OCI-LY1 (cell line): Measurements from ENCODE around the gene PDE4C.
A peak's percentile ranks its signal among the peaks of the same experiment; 100 is the strongest.

ENCODE experiments used
- H2AFZ ChIP-seq: fragments of 200-600 bp; sonication (generic), shearing (Covaris generic); 2 replicates; pipeline ENCODE4 v1.6.0; 2014; ENCODE audit warnings: antibody characterized with exemption, mild to moderate bottlenecking, low read length
- H3F3A ChIP-seq: fragments of 200-600 bp; sonication (generic), shearing (Covaris generic); 2 replicates; pipeline ENCODE4 v1.6.0; 2014; ENCODE audit warnings: mild to moderate bottlenecking, antibody characterized with exemption, low read length, moderate library complexity; ENCODE audit not compliant: insufficient read depth
- H3K27ac ChIP-seq: fragments of 200-600 bp; sonication (generic); 2 replicates; pipeline ENCODE4 v1.5.1; 2014; ENCODE audit warnings: low read length, mixed run types, mild to moderate bottlenecking, low read depth; ENCODE audit not compliant: poor library complexity, severe bottlenecking
- H3K27me3 ChIP-seq: fragments of 200-600 bp; sonication (generic); 2 replicates; pipeline ENCODE4 v1.6.0; 2014; ENCODE audit warnings: antibody characterized with exemption, mild to moderate bottlenecking, low read length, moderate library complexity; ENCODE audit not compliant: insufficient read depth
- H3K36me3 ChIP-seq: fragments of 200-600 bp; sonication (generic); 2 replicates; pipeline ENCODE4 v1.6.1; 2014; ENCODE audit warnings: mild to moderate bottlenecking, antibody characterized with exemption, low read length, moderate library complexity, mixed read lengths; ENCODE audit not compliant: insufficient read depth
- H3K4me1 ChIP-seq: fragments of 200-600 bp; sonication (generic); 2 replicates; pipeline ENCODE4 v1.5.1; 2014; ENCODE audit warnings: mild to moderate bottlenecking, low read length, moderate library complexity; ENCODE audit not compliant: insufficient read depth, severe bottlenecking
- H3K4me2 ChIP-seq: fragments of 200-600 bp; sonication (generic), shearing (Covaris generic); 2 replicates; pipeline ENCODE4 v1.6.1; 2014; ENCODE audit warnings: low read length
- H3K4me3 ChIP-seq: fragments of 200-600 bp; sonication (generic); 2 replicates; pipeline ENCODE4 v1.5.1; 2014; ENCODE audit warnings: low read length, low read depth, mild to moderate bottlenecking, mixed read lengths; ENCODE audit not compliant: poor library complexity, severe bottlenecking
- H3K79me2 ChIP-seq: fragments of 200-600 bp; shearing (Covaris generic); 2 replicates; pipeline ENCODE4 v1.6.1; 2016; ENCODE audit warnings: mixed run types, low read length, mixed read lengths; ENCODE audit not compliant: insufficient read depth
- H3K9ac ChIP-seq: fragments of 200-600 bp; sonication (generic), shearing (Covaris generic); 2 replicates; pipeline ENCODE4 v1.6.1; 2014; ENCODE audit warnings: mild to moderate bottlenecking, low read length, mixed read lengths
- H3K9me2 ChIP-seq: fragments of 200-600 bp; sonication (generic), shearing (Covaris generic); 2 replicates; pipeline ENCODE4 v1.6.1; 2014; ENCODE audit warnings: low read depth, mild to moderate bottlenecking, low read length, mixed read lengths
- H3K9me3 ChIP-seq: fragments of 200-600 bp; shearing (Covaris generic); 2 replicates; pipeline ENCODE4 v1.6.1; 2014; ENCODE audit warnings: low read length, mixed read lengths
- H4K20me1 ChIP-seq: fragments of 200-600 bp; sonication (generic), shearing (Covaris generic); 2 replicates; pipeline ENCODE4 v1.6.0; 2016; ENCODE audit warnings: mild to moderate bottlenecking, low read length; ENCODE audit not compliant: insufficient read depth
- EZH2 ChIP-seq: fragments of 200-600 bp; sonication (generic), shearing (Covaris generic); IDR thresholded peaks from 2 replicates; pipeline ENCODE4 v1.8.0; 2017; ENCODE audit warnings: borderline replicate concordance, mixed run types, mild to moderate bottlenecking, antibody characterized with exemption, low read length, moderate library complexity, mixed read lengths
- TF ChIP-seq, protein P1 (sequence below): fragments of 200-600 bp; sonication (generic), shearing (Covaris generic); IDR thresholded peaks from 2 replicates; pipeline ENCODE4 v1.5.1; 2017; ENCODE audit warnings: mild to moderate bottlenecking, antibody characterized with exemption, low read length, moderate library complexity, mixed read lengths

Gene PDE4C

DNA sequence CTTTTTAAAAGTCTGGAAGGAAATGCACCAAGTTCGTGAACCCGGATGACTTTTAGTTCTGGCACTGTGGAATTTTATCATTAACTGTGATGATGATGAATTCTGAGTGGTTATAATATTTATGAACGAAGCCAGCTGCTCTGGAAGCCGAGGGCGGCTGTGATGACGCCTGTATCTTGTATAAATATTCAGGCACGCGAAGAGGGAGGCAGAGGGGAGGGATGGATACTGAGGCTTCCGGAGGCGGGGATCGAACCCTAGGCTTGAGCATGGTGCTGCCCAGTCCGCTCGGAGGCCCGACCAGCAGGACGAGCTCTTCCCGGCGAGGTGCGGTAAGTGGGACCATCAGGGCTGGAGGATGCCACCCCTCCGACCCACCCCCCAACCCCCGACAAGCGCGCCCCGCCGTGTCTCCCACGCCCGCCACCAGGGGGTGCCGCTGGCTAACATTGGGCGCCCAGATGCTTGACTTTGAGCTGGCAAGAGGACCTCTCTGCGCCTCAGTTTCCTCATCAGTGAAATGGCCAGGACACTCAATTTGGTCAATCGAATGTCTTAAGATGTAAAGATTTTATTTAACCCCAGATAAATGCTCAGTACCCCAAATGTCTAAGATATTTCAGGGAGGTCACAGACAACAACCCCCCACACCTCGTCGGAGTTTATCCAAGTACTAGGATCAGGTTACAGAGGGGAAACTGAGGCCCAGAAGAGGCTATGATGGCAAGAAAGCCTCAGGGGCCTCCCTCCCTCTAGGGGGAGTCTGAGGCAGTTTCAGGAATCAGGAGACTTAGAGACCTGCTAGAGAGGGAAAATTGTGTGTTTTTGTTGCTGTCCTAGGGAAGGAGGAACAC lies 17.9 kb downstream of the PDE4C start:
- peaks cover 14% of the 10 kb centered on the region for H3K4me1 ChIP-seq
- no peaks in the 10 kb centered on the region for H3K79me2 ChIP-seq
- no peaks in the 10 kb centered on the region for H3K36me3 ChIP-seq
- H3K27ac ChIP-seq, result no peak overlapping the region
- no peaks in the 10 kb centered on the region for H3K9me3 ChIP-seq
- no peaks in the 10 kb centered on the region for H3F3A ChIP-seq
- no peaks in the 10 kb centered on the region for H4K20me1 ChIP-seq
- H2AFZ ChIP-seq, result no peak overlapping the region
- H3K4me3 ChIP-seq, result no peak overlapping the region
- no peak for TF ChIP-seq EZH2
- TF ChIP-seq, protein P1, sequence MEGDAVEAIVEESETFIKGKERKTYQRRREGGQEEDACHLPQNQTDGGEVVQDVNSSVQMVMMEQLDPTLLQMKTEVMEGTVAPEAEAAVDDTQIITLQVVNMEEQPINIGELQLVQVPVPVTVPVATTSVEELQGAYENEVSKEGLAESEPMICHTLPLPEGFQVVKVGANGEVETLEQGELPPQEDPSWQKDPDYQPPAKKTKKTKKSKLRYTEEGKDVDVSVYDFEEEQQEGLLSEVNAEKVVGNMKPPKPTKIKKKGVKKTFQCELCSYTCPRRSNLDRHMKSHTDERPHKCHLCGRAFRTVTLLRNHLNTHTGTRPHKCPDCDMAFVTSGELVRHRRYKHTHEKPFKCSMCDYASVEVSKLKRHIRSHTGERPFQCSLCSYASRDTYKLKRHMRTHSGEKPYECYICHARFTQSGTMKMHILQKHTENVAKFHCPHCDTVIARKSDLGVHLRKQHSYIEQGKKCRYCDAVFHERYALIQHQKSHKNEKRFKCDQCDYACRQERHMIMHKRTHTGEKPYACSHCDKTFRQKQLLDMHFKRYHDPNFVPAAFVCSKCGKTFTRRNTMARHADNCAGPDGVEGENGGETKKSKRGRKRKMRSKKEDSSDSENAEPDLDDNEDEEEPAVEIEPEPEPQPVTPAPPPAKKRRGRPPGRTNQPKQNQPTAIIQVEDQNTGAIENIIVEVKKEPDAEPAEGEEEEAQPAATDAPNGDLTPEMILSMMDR, result peak; percentile 68
- H3K9me2 ChIP-seq, result no peaks in the 10 kb centered on the region
- peaks cover 4% of the 10 kb centered on the region; the same call in 1 of the 2 replicates for H3K27me3 ChIP-seq
- no peak overlapping the region for H3K4me2 ChIP-seq
- H3K9ac ChIP-seq, result no peak overlapping the region

DNA sequence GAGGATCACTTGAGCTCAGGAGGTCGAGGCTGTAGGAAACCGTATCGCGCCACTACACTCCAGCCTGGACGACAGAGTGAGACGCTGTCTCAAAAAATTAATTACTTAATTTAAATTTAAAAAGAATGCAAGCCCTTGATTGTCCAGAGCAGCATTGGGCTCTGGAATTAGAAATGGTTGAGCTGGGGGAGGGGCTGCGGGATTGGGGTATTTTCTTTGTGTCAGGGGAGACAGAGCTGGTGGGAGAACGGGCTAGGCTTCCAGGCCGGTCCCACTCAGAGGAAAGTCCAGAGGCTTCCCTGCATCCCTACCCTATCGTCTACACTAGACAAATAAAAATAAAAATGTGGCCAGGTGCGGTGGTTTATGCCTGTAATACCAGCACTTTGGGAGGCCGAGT lies 20.2 kb downstream of the PDE4C start:
- Histone ChIP-seq H3K9me2 (no peaks in the 10 kb centered on the region), H3K4me1 (peaks cover 26% of the 10 kb centered on the region), H3K79me2 (no peaks in the 10 kb centered on the region), H4K20me1 (no peaks in the 10 kb centered on the region), H3K36me3 (peaks cover 13% of the 10 kb centered on the region), H3K9ac (no peak overlapping the region; the same call in 1 of the 2 replicates), H3F3A (no peaks in the 10 kb centered on the region), H3K9me3 (no peaks in the 10 kb centered on the region), H2AFZ (no peak overlapping the region), H3K4me3 (no peak overlapping the region), H3K27ac (no peak overlapping the region), H3K4me2 (peak overlapping the region; percentile 76; the same call in 1 of the 2 replicates), H3K27me3 (peaks cover 4% of the 10 kb centered on the region; the same call in 1 of the 2 replicates)
- TF ChIP-seq EZH2, result no peak
- TF ChIP-seq, protein P1, result no peak

DNA sequence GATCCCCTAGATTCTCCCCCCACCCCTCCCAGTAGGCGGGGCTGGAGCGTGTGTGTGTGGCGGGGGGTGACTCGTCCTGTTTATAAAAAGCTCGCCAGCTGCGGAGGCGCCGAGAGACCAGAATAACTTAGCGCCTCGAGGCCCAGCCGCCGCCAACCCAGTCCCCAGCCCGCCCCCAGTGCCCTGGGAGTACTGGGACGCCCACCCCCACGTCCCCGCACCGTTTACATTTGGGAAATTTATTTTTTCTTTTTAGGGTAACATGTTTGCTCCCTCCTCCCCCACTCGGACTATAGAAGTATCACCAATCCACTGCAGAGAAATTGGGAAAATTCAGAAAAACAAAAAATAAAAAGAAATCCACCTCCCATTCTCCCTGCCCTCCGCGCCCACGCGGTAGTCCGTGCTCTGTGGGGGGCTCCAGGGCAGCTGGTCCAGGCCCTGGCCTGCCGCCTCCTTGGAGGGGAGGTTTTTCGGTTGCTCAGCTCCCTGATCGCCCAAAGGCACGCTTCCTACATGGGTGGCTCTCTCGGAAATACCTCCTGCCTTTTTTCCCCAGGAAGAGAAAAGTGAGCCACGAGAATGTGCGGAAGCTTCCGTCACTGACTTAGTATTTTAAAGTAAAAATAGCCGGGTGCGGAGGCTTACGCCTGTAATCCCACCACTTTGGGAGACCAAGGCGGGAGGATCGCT lies 20.9 kb downstream of the PDE4C start:
- Histone ChIP-seq H3K4me1 (peaks cover 26% of the 10 kb centered on the region), H3K9ac (peak overlapping the region; percentile 91), H3K27ac (peak overlapping the region; percentile 72), H2AFZ (no peak overlapping the region), H3K27me3 (peaks cover 3% of the 10 kb centered on the region; the same call in 1 of the 2 replicates), H3K9me2 (no peaks in the 10 kb centered on the region), H3K4me3 (peak overlapping the region; percentile 81), H4K20me1 (no peaks in the 10 kb centered on the region), H3K79me2 (no peaks in the 10 kb centered on the region), H3K36me3 (peaks cover 18% of the 10 kb centered on the region), H3F3A (no peaks in the 10 kb centered on the region), H3K9me3 (no peaks in the 10 kb centered on the region), H3K4me2 (peak overlapping the region; percentile 76)
- TF ChIP-seq, protein P1, result no peak
- TF ChIP-seq EZH2, result no peak
